Measurements from ENCODE around the gene HS3ST5.

DNA sequence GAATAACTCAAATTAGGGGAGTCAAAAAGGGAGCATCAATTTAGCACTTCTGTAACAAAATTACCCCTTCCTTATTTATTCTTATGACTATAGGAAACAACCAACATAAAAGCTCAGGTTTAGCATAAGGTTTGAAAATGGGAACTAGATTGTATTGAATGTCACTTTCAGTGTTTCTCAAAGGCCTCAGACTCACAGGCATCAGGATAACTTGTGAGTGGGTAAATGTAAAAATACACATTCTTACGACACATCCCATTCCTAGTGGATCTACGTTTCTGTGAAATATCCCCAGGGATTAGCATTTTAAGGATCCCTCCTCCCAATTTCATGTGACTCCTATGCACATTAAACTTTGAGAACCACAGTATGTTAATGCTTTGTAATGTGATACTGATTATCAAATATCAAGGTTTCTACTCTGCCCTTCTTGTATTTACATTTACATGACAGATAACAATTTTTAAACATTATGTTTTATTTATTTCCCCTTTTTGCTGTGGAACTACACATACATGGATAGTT is 114.8 kb downstream of the HS3ST5 start:
- TF ChIP-seq, protein P1, sequence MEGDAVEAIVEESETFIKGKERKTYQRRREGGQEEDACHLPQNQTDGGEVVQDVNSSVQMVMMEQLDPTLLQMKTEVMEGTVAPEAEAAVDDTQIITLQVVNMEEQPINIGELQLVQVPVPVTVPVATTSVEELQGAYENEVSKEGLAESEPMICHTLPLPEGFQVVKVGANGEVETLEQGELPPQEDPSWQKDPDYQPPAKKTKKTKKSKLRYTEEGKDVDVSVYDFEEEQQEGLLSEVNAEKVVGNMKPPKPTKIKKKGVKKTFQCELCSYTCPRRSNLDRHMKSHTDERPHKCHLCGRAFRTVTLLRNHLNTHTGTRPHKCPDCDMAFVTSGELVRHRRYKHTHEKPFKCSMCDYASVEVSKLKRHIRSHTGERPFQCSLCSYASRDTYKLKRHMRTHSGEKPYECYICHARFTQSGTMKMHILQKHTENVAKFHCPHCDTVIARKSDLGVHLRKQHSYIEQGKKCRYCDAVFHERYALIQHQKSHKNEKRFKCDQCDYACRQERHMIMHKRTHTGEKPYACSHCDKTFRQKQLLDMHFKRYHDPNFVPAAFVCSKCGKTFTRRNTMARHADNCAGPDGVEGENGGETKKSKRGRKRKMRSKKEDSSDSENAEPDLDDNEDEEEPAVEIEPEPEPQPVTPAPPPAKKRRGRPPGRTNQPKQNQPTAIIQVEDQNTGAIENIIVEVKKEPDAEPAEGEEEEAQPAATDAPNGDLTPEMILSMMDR (IDR thresholded peaks at IDR 0.05; ENCODE audit: low read depth, low read length): no peak
- TF ChIP-seq EZH2phosphoT487 (IDR thresholded peaks at IDR 0.05; ENCODE audit: low read depth): no peak

Data from OCI-LY3 (cell line).